Lower leg skin (tissue), 4 donors: ENCODE results near the gene CD2. TPM values are rescaled to one million over a fixed set of nuclear protein-coding genes. Genes with fewer than 3 reads are reported as not detected.

Experiments
- DNase-seq, 2 donors: peaks; one replicate each; pipeline ENCODE4 v3.0.0-alpha.2; 2019; ENCODE audit warnings: low spot score in 2 of 2
- H3K4me3 ChIP-seq: fragments of 200-600 bp; sonication (generic); 2 replicates; pipeline ENCODE4 v1.5.1; 2017; ENCODE audit warnings: mild to moderate bottlenecking, low read depth; ENCODE audit not compliant: poor library complexity, severe bottlenecking
- CTCF ChIP-seq, 3 donors: fragments of 450-650 bp; IDR thresholded peaks; one replicate each; pipeline ENCODE4 v1.5.1; 2016; ENCODE audit warnings: antibody characterized with exemption in 3 of 3, mild to moderate bottlenecking in 3 of 3, moderate library complexity in 2 of 3
- POLR2A ChIP-seq, 2 donors: fragments of 450-650 bp; IDR thresholded peaks; one replicate each; pipeline ENCODE4 v1.6.1; 2016 to 2017; ENCODE audit warnings: antibody characterized with exemption in 2 of 2, mild to moderate bottlenecking in 1 of 2, moderate library complexity in 1 of 2
- WGBS, 2 donors: methylation state at CpG; one replicate each; pipeline ENCODE4 v1.1.5; 2018; 5-methylcytosine and 5-hydroxymethylcytosine counted together
- intact Hi-C: fragments of 100-400 bp; cut with DNase I; formaldehyde crosslinking; loops from one replicate; pipeline ENCODE4 v1.15.0; 2023; ENCODE audit warnings: low total_unique reads
- total RNA-seq, 4 donors: library from RNA; depleted of rRNA; stranded (reverse); fragments of >200 nt; gene quantifications; one replicate each; pipeline ENCODE4 v1.1.0, GENCODE V29; 2016

Gene CD2
- total RNA-seq = 1 to 10 TPM in 2 of 4 donors, under 1 TPM in 1, not detected in 1; 0.78 to 1.1 (median 1.1) TPM

GRCh38 chr1:116754198-116754977 lies at the start of gene CD2:
Gene CD2 (plus strand): TSS chr1:116754430. CDS start chr1:116754493, 63 bp downstream.
- no peak for DNase-seq
- H3K4me3 ChIP-seq = no peak within 1 kb of the TSS
- WGBS, 2 donors = 75% methylated on average over 7 of the region's 7 CpGs
- intact Hi-C loops = no loop called here
- TF ChIP-seq POLR2A (IDR thresholded peaks at IDR 0.05) = no peak
- no peak for TF ChIP-seq CTCF (IDR thresholded peaks at IDR 0.05)

- intact Hi-C loops = no loop called here
- no peak overlapping the region for H3K4me3 ChIP-seq
- TF ChIP-seq POLR2A (IDR thresholded peaks at IDR 0.05) (no peak), CTCF (IDR thresholded peaks at IDR 0.05) (no peak)
- DNase-seq = no peak
- 85 to 92% methylated on average over 2 of the region's 2 CpGs for WGBS, 2 donors
Observed at GRCh38 chr1:116706123-116706522, 48.1 kb upstream of the CD2 start.

GRCh38 chr1:116706841-116707240 lies 47.4 kb upstream of the CD2 start:
- TF ChIP-seq POLR2A (IDR thresholded peaks at IDR 0.05) (no peak), CTCF (IDR thresholded peaks at IDR 0.05) (no peak)
- H3K4me3 ChIP-seq = no peak overlapping the region
- DNase-seq = no peak
- intact Hi-C loops = no loop called here

- 77 to 78% methylated on average over 6 of the region's 6 CpGs for WGBS, 2 donors
Observed at GRCh38 chr1:116708255-116708900, 45.9 kb upstream of the CD2 start.

GRCh38 chr1:116709666-116710167 lies 44.5 kb upstream of the CD2 start:
- no peak overlapping the region for H3K4me3 ChIP-seq
- TF ChIP-seq CTCF (IDR thresholded peaks at IDR 0.05) (no peak), POLR2A (IDR thresholded peaks at IDR 0.05) (no peak)
- no peak for DNase-seq
- intact Hi-C loops = no loop called here
- WGBS, 2 donors = 84 to 94% methylated on average over 7 of the region's 7 CpGs

More at GRCh38 chr1:116708255-116708900, 45.9 kb upstream of the CD2 start:
- no peak for TF ChIP-seq CTCF (IDR thresholded peaks at IDR 0.05)
- TF ChIP-seq POLR2A (IDR thresholded peaks at IDR 0.05) = no peak
- intact Hi-C loops = no loop called here
- DNase-seq = no peak
- no peak overlapping the region for H3K4me3 ChIP-seq
